GM23248 (cell line): ENCODE data around the gene HSF4. TPM values are rescaled to one million over a fixed set of nuclear protein-coding genes. Genes with fewer than 3 reads are reported as not detected.

Experiments
- DNase-seq: peaks from one replicate; pipeline ENCODE4 v3.0.0-alpha.2; 2015
- H2AFZ ChIP-seq: fragments of 200-600 bp; sonication (generic); 2 replicates; pipeline ENCODE4 v1.6.1; 2016; ENCODE audit warnings: antibody characterized with exemption
- H3F3A ChIP-seq: fragments of 200-600 bp; sonication (generic); 2 replicates; pipeline ENCODE4 v1.6.1; 2016; ENCODE audit warnings: mild to moderate bottlenecking, antibody characterized with exemption, mixed run types; ENCODE audit not compliant: insufficient read depth
- H3K27ac ChIP-seq: fragments of 200-600 bp; sonication (generic); 2 replicates; pipeline ENCODE4 v1.5.1; 2016; ENCODE audit warnings: mild to moderate bottlenecking
- H3K27me3 ChIP-seq: fragments of 200-600 bp; sonication (generic); replicated peaks from 2 replicates; pipeline ENCODE4 v1.6.1; 2016; ENCODE audit warnings: mild to moderate bottlenecking; ENCODE audit not compliant: insufficient read depth
- H3K36me3 ChIP-seq: fragments of 200-600 bp; sonication (generic); 2 replicates; pipeline ENCODE4 v1.6.1; 2016; ENCODE audit warnings: low read depth, mild to moderate bottlenecking
- H3K4me1 ChIP-seq: fragments of 200-600 bp; sonication (generic); 2 replicates; pipeline ENCODE4 v1.6.1; 2016; ENCODE audit warnings: mild to moderate bottlenecking; ENCODE audit not compliant: insufficient read depth
- H3K4me2 ChIP-seq: fragments of 200-600 bp; sonication (generic); one replicate; pipeline ENCODE4 v1.6.1; 2016; ENCODE audit warnings: mild to moderate bottlenecking; ENCODE audit not compliant: unreplicated experiment
- H3K4me3 ChIP-seq: fragments of 200-600 bp; sonication (generic); 2 replicates; pipeline ENCODE4 v1.5.1; 2016; ENCODE audit warnings: mild to moderate bottlenecking
- H3K79me2 ChIP-seq: fragments of 200-600 bp; sonication (generic); 2 replicates; pipeline ENCODE4 v1.6.1; 2016; ENCODE audit warnings: mild to moderate bottlenecking; ENCODE audit not compliant: insufficient read depth
- H3K9ac ChIP-seq: fragments of 200-600 bp; sonication (generic); 2 replicates; pipeline ENCODE4 v1.6.1; 2016; ENCODE audit warnings: mild to moderate bottlenecking
- H3K9me2 ChIP-seq: fragments of 200-600 bp; sonication (generic); 2 replicates; pipeline ENCODE4 v1.6.1; 2016; ENCODE audit warnings: mixed run types, mild to moderate bottlenecking, moderate library complexity; ENCODE audit not compliant: insufficient read depth
- H3K9me3 ChIP-seq: fragments of 200-600 bp; sonication (generic); one replicate; pipeline ENCODE4 v1.6.1; 2017; ENCODE audit warnings: low read depth
- H4K20me1 ChIP-seq: fragments of 200-600 bp; sonication (generic); 2 replicates; pipeline ENCODE4 v1.6.0; 2016; ENCODE audit not compliant: insufficient read depth
- EZH2 ChIP-seq: fragments of 200-600 bp; sonication (generic); IDR thresholded peaks from 2 replicates; pipeline ENCODE4 v1.6.1; 2018; ENCODE audit warnings: antibody characterized with exemption, mild to moderate bottlenecking; ENCODE audit not compliant: insufficient read depth, poor library complexity, severe bottlenecking
- EZH2phosphoT487 ChIP-seq: fragments of 200-600 bp; sonication (generic); IDR thresholded peaks from 2 replicates; pipeline ENCODE4 v1.6.1; 2018; ENCODE audit warnings: antibody characterized with exemption, moderate library complexity, mild to moderate bottlenecking, low read depth; ENCODE audit not compliant: insufficient read depth
- WGBS, 2 experiments: methylation state at CpG; one replicate each; pipeline ENCODE4 v1.1.6; 2015 to 2017; ENCODE audit warnings: low lambda C conversion rate in 2 of 2, low coverage in 1 of 2; ENCODE audit errors: missing lambda C conversion rate in 2 of 2; 5-methylcytosine and 5-hydroxymethylcytosine counted together
- in situ Hi-C: fragments of 300-500 bp; cut with MboI; formaldehyde crosslinking; loops from 2 replicates; pipeline ENCODE4 v1.15.0; 2020
- polyA plus RNA-seq: library from polyadenylated mRNA; unstranded; fragments of >200 nt; fragmentation: Nextera tagmentation; extraction: Ambion mirVana; gene quantifications from 2 replicates; pipeline ENCODE4 v1.2.1, GENCODE V29; 2016
- total RNA-seq: library from RNA; depleted of rRNA; stranded (reverse); fragments of >200 nt; shearing (Covaris generic); gene quantifications from 2 replicates; pipeline ENCODE4 v1.2.3, GENCODE V29; 2014

The HSF4 gene
- total and polyA plus RNA-seq, 2 experiments from 2014 or later, result 3.0 to 10.8 TPM

DNA sequence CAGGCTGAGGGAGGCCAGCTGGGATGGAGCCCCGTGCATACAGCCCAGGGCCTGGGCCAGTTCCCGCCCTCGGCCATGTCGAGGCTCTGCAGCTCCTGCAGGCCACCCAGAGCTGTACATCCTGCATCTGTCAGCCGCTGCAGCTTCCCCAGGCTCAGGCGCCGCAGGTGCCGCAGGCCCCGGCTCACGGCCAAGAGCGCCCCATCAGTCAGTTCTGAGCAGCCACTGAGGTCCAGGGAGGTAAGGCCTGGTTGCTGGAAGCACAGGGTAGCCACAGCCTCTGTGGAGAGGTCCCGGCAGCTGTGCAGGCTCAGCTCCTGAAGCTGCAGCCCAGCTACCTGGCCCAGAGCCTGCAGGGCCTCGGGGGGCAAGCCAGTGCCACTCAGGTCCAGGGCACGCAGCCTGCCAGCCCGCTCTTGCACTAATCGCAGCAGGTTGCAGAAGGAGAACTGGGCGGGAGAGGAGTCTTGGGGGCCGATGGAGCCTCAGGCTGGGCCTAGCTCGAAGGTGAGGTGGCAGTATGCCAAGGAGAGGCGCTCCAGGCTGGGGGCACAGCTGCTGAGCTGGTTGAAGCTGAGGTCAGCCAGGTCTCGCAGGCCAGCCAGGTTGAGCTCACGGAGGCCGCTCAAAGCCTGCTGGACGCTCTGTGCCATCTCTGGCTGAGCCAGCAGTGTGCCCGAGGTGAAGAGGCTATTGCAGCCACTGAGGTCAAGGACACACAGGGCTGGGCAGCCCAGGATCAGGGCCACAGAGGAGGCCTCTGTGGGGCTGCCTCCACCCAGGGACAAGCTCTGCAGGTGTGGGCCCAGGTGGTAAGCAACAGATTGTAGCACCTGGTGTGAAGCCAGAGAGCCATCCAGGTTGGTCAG is 45.8 kb downstream of the HSF4 start:
- no peak for DNase-seq
- 89 to 93% methylated on average over 23 to 25 of the region's 25 CpGs for WGBS, 2 experiments
- Histone ChIP-seq H3K9me2 (no peaks in the 10 kb centered on the region), H2AFZ (no peak overlapping the region), H3K79me2 (no peaks in the 10 kb centered on the region), H3K4me2 (no peak overlapping the region), H3K9me3 (no peaks in the 10 kb centered on the region), H3K27me3 (no peaks in the 10 kb centered on the region), H3K9ac (no peak overlapping the region), H3K27ac (no peak overlapping the region), H3F3A (no peaks in the 10 kb centered on the region), H3K4me3 (no peak overlapping the region), H3K36me3 (no peaks in the 10 kb centered on the region), H3K4me1 (peaks cover 12% of the 10 kb centered on the region), H4K20me1 (no peaks in the 10 kb centered on the region)
- no peak for TF ChIP-seq EZH2
- no peak for TF ChIP-seq EZH2phosphoT487
- in situ Hi-C loops, result no loop called here

DNA sequence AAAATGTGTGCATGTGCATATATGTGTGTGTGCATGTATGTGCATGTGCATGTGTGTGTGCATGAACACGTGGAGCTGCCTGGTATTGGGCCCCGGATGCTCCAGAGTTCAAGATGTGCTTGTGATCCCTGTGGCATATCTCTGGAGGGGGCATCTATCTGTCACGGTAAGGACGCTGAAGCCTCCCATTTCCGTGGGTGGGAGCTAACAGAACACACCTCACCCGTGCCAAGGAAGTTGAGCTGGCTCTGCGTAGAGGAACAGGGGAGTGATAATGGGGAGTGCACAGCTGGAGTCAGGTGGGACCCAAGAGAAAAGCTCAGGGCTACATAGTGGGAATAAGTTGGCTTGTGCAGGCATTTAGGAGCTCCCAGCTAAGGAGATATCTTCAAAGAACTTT is 47.1 kb downstream of the HSF4 start:
- no peak overlapping the region for H2AFZ ChIP-seq
- no peak overlapping the region for H3K27ac ChIP-seq
- no peak overlapping the region for H3K4me3 ChIP-seq
- WGBS, 2 experiments, result 74 to 83% methylated on average over 7 of the region's 7 CpGs
- in situ Hi-C loops, result no loop called here
- no peak for DNase-seq
- no peaks in the 10 kb centered on the region for H3F3A ChIP-seq
- no peaks in the 10 kb centered on the region for H4K20me1 ChIP-seq
- peaks cover 11% of the 10 kb centered on the region for H3K4me1 ChIP-seq
- H3K4me2 ChIP-seq, result no peak overlapping the region
- TF ChIP-seq EZH2, result no peak
- no peak for TF ChIP-seq EZH2phosphoT487
- H3K9me3 ChIP-seq, result no peaks in the 10 kb centered on the region
- H3K36me3 ChIP-seq, result no peaks in the 10 kb centered on the region
- no peaks in the 10 kb centered on the region for H3K79me2 ChIP-seq
- H3K9me2 ChIP-seq, result no peaks in the 10 kb centered on the region
- H3K27me3 ChIP-seq, result no peaks in the 10 kb centered on the region
- no peak overlapping the region for H3K9ac ChIP-seq

DNA sequence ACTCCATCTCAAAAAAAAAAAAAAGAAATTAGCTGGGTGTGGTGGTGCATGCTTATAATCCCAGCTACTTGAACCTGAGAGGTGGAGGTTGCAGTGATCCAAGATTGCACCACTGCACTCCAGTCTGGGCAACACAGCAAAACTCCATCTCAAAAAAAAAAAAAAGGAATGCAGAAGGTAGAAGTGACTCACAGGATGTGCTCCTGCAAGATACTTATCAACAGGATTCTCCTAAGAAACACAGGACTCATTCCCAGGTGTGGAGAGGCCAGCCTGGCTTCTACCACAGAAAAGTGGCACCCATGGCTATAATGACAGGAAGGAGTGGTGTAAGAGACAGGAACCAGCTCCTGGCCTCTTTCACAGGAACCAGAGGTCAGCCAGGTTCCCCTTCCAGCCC is 48.2 kb downstream of the HSF4 start:
- in situ Hi-C loops, result no loop called here
- DNase-seq, result no peak
- no peak for TF ChIP-seq EZH2
- no peak for TF ChIP-seq EZH2phosphoT487

DNA sequence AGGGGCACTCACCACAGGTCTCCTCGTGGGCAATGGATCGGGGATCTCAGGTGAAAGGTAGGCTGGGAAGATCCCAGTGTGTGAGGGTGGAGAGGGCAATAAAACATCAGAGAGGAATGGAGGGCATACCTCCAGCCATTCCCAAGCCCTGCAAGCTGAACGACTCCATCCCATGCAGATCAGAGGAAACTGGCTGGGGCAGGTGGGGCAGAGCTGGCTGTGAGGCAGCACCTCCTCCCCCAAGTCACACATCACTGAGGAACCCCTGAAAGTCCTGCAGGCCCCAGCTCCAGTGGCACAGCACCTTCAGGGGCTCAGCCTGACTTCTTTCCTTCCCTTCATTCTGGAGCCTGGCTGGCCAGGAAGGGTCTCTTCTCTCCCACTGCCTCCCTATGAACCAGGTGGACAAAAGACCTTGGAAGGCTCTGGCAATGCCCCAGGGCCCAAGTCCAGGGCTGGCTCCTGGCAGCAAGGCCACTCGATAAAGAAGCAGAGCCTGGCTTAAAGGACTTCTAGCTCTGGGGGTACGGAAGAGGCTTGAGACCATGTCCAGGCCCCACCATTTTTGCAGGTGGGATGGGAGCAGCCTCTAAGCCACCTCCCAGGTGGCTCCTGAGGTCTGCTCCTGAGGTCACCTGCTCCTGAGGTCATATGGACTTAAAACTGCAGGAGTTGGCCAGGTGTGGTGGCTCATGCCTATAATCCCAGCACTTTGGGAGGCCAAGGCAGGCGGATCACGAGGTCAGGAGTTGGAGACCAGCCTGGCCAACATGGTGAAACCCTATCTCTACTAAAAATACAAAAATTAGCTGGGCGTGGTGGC is 48.9 kb downstream of the HSF4 start:
- no peak overlapping the region for H3K4me3 ChIP-seq
- no peaks in the 10 kb centered on the region for H3K9me2 ChIP-seq
- no peaks in the 10 kb centered on the region for H3K79me2 ChIP-seq
- no peaks in the 10 kb centered on the region for H3K36me3 ChIP-seq
- no peak overlapping the region for H3K4me2 ChIP-seq
- H3K9me3 ChIP-seq, result no peaks in the 10 kb centered on the region
- H3K4me1 ChIP-seq, result no peaks in the 10 kb centered on the region
- no peaks in the 10 kb centered on the region for H3F3A ChIP-seq
- DNase-seq, result no peak
- no peak overlapping the region for H3K9ac ChIP-seq
- TF ChIP-seq EZH2phosphoT487, result no peak
- TF ChIP-seq EZH2, result no peak
- no peak overlapping the region for H3K27ac ChIP-seq
- H3K27me3 ChIP-seq, result no peaks in the 10 kb centered on the region
- no peak overlapping the region for H2AFZ ChIP-seq
- H4K20me1 ChIP-seq, result no peaks in the 10 kb centered on the region
- WGBS, 2 experiments, result 82 to 83% methylated on average over 8 of the region's 8 CpGs
- in situ Hi-C loops, result no loop called here

More for the DNA sequence above, 48.2 kb downstream of the HSF4 start:
- Histone ChIP-seq H3K27me3 (no peaks in the 10 kb centered on the region), H3F3A (no peaks in the 10 kb centered on the region), H3K9ac (no peak overlapping the region), H3K4me2 (no peak overlapping the region), H3K4me1 (peaks cover 5% of the 10 kb centered on the region), H3K9me3 (no peaks in the 10 kb centered on the region), H3K36me3 (no peaks in the 10 kb centered on the region), H3K9me2 (no peaks in the 10 kb centered on the region), H4K20me1 (no peaks in the 10 kb centered on the region), H2AFZ (no peak overlapping the region), H3K79me2 (no peaks in the 10 kb centered on the region), H3K27ac (no peak overlapping the region), H3K4me3 (no peak overlapping the region)
